HG02938 (cell line): ENCODE measurements around the gene WDR53.
"Not testable (repeated sequence)": the region's sequence is repeated elsewhere in the genome, so short reads cannot be mapped to it uniquely, and the experiment has no call there.

Experiments used
- ATAC-seq: cut with Tn5 transposase; IDR thresholded peaks from one replicate; pipeline ENCODE4 v1.9.1; 2021; ENCODE audit warnings: mild to moderate bottlenecking, moderate library complexity; ENCODE audit not compliant: unreplicated experiment

The WDR53 gene

DNA sequence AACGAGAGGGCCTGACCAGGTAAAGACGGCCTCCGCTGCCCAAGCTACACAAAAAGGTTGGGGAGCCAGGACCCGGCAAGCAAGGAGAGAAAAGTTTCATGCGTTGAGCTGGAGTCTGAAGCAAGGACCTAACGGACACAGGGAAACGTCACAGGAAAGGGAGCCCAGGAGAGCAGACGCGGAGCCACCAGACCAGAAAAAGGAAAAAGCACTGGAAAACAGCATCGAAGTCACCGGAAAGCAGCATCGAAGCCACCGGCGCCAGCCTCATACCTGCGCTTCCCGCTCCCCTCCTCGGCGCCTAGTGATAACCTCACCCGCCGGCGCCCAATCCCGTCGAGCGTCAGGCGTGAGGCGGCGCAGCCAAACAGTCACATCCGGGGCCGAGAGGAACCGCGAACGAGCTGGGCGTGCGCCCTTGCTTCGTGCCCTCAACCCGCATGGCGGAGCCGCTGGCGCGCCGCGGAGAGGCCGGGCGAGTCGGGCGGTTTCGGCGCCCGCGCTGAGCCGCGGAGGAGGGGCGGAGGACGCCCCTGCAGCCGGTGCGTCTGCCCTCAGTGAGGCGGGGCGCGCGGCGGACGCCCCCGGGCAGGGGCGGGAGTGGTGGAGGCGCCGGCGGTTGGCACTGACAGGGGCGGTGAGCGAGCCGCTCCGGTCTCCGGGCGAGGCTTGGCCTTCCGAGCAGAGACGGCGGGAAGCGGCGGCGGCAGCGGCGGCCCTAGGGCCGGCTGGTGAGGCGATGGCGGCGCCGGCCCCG, at the start of gene WDR53, which contains the start of gene FBXO45:
WDR53 (minus strand) TSS at position 309 of the 757 bp plus-strand sequence. CDS start 7,079 bp downstream, outside the sequence.
FBXO45 (plus strand) TSS at position 415 of the 757 bp plus-strand sequence; CDS start at position 740, 325 bp downstream.
- peak; percentile 90 for ATAC-seq

DNA sequence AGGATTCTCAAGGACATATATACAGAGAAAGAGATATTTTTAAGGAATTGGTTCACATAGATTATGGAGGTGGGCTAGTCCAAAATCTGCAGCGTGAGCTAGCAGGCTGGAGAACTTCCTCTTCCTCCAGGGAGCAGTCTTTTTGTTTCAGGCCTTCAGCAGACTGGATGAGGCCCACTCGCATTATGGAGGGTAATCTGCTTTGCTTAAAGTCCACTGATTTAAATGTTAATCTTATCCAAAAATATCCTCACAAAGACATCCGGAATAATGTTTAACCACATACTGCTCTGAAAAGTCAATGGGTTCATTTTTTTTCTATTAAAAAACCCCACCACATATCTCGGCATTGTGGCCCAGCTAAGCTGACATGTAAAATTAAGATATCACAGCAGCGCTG, 48.9 kb upstream of the WDR53 start:
- ATAC-seq = no peak

DNA sequence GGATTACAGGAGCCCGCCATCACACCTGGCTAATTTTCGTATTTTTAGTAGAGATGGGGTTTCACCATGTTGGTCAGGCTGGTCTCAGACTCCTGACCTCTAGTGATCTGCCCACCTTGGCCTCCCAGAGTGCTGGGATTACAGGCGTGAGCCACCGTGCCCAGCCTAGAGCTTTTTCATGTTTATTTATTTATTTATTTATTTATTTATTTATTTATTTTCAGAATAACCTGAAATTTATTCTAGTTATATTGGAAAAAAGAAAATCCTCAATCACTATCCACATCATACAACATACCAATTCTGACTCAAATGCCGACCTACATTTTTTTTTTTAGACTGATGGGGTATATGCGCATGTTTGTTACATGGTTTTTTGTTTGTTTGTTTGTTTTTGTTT, 46.9 kb upstream of the WDR53 start:
- ATAC-seq = not testable (repeated sequence)

DNA sequence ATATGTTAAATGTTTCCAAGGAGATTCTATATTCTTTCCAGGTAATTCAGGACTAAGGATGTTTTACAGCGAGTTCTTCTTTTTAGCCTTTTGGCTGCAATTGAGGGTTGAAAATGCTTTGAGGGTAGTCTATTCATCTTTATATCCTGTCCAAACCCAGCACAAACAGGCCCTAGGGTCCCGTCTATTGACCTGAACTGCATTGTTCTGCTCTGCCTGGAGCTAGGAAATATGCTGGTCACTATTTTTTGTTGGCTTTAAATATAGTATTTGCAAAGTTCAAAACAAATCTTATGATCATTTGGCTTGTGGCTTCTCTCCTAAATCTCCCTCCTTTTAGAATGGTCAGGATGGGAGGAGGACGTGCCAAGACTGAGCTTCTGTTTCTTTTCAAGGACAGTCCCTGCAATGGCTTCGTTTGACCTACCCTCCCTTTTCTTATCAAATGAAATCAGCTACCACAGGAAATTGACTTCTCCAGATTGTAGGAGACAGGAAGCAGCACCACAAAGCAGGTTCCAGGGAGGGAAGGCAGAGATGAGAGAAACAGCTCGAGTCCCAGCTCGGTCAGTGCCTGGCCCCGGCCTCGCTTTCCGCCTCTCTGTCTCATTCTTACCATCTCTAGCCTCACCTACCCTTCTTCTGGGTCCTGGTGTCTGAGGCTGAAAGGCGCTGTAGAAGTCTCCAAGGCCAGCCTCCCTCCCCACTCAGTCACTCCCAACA, 43.6 kb upstream of the WDR53 start:
- no peak for ATAC-seq

DNA sequence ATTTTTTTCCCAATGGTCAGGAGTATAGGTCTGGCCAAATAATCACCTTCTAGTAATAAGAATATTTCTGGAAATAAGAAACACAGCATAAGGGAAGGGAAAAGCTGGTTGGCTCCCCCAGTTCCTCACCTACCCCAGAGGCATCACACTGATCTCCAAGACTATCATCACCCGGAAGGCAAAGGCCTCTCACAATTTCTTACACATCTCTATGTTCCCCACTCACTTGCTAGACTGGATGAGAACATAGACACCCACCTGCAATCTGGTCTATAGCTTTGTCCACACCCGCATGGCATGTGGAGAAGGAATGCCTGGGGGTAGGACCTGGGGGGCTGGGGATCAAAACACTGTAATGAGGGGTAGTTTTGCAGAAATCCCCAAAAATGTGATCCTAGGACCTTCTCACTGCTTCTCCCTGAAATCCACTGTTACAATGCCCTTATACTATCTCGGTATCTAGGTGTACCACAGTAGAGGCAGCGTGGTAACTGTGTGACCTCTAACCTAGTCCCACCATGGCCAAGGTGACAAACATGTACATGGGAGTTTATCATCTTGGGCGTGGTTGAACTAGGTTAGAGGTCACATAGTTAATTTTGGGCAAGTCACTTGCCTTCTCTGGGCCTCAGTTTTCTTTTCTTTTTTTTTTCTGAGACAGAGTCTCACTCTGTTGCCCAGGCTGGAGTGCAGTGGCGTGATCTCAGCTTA, 41.6 kb upstream of the WDR53 start:
- ATAC-seq = no peak

DNA sequence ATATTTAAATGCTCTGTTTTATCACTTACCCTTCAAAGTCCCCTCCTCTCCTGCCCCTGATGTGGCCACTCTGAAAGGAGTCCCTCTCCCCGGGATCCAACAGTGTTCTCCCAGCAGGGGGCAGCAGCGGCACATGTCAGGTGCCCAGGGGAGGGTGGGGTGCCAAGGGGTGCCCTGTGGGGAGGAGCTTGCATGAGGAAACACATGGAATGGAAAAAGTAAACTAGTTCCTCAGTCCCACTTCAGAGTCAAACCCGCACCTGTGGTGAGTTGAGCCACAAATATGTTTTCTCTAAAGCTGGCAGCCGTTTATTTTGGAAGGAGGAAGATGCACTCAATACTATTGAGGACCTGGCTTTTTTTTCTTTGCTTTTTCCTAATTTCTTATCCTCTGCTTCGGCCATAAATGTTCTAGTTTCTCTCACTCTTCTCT, 41.0 kb upstream of the WDR53 start:
- no peak for ATAC-seq

DNA sequence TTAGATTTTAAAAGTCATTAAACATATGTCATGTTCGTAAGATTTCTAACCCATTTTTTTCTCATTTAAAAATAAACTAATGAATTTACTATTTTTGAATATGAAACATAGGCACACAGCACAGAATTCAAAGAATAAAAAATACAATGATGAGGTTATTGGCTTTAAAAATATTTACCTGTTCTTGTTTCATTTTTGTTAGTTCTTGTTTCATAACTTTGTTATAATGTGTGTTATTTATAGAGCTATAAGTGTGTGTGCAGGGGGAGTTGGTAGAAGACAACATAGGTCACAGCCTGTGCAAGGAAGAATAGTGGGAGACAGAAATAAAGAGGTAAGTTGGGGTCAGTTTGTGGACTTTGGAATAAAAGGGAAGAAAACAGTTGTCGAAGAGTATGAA, 40.3 kb upstream of the WDR53 start:
- no peak for ATAC-seq

DNA sequence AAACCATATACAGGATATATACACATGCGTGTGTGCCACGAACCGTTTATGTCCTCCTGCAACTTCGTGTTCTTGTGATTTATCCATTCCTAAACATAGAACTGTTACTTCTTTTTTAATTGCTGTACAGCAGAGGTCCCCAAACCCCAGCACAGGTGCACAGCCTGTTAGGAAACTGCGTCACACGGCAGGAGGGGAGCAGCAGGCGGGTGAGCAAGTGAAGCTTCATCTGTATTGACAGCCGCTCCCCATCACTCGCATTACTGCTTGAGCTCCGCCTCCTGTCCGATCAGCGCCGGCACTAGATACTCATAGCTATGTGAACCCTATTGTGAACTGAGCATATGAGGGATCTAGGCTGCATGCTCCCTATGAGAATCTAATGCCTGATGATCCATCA, 36.2 kb upstream of the WDR53 start:
- ATAC-seq = no peak

DNA sequence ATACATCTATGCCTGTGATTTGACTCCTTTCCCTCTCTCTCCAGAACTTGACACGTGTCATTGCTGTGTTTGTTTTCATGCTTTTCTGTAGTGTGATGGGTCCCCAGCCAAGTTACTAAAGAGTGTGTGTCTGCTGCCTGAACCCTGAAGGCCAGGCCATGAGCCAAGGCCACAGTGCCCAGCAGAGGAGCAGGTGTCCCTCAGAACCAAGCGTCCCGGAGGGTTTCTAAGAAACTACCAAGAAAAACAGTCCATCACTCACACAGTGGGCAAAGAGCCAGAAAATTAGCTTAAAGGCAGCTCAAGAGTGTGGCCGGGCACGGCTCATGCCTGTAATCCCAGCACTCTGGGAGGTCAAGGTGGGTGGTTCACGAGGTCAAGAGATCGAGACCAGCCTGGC, 35.3 kb upstream of the WDR53 start:
- no peak for ATAC-seq

DNA sequence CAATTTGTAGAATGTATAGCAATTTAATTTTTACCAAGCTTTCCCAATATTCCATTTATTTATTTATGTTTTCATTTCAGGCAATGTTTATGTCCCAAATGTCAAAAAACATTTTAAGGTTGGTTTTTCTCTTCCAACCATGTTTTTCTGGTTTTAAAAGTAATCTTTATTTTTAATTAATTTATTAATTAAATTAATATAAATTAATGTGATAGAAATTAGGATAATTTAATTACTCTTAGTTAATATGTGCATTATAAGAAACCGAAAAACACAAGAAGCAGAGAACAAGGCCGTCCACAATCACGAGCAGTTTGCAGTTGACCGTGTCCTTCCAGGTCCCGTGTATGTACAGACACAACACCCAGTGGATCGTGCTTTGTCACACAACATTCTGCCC, 34.3 kb upstream of the WDR53 start:
- no peak for ATAC-seq

DNA sequence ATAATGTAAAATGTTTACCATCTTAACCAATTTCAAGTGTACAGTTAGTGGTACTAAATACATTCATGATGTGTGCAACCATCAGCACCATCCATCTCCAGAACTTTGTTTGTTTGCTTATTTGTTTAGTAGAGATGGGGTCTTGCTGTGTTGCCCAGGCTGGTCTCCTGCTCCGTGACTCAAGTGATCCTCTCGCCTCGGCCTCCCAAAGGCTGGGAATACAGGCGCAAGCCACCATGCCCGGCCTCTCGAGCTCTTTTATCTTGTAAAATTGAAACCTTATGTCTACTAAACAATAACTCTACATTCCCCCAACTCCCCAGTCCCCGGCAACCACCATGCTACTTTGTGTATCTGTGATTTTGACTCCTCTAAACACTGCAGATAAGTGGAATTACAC, 32.0 kb upstream of the WDR53 start:
- ATAC-seq = no peak

DNA sequence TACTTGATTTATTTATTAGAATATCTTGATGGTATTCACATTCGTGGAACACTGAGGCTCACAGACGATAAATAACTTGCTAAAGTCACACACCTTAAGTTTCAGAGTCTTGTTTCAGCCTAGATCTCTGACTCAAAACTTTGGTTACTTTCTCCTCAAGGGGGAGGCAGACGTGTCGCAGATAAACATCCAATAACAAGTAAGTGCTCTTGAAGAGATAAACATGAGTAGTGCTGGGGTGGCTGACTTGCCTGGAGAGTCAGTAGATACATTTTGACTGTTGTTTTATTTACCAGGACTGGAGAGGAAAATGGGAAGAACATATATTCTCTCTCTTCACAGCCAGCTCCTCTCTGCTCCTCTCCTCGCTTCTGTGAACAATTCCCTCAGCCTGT, 31.4 kb upstream of the WDR53 start:
- no peak for ATAC-seq

DNA sequence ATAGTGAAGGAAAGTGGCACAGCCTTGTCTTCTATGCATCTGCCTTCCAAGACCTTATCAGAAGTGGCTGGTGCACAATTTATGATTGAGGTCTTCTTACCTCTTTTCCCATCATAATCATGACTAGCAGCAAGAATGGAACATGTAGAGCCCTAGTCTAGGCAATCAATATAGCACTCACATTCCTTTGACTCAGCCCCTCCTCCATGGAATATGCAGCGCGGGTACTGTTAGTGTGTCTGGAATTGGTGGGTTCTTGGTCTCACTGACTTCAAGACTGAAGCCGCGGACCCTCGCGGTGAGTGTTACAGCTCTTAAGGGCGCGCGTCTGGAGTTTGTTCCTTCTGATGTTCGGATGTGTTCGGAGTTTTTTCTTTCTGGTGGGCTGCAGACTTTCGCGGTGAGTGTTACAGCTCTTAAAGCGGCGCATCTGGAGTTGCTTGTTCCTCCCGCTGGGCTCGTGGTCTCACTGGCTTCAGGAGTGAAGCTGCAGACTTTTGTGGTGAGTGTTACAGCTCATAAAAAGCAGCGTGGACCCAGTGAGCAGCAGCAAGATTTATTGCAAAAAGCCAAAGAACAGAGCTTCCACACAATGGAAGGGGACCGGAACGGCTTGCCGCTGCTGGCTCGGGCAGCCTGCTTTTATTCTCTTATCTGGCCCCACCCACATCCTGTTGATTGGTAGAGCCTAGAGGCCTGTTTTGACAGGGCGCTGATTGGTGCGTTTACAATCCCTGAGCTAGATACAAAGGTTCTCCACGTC, 29.8 kb upstream of the WDR53 start:
- ATAC-seq = not testable (repeated sequence)

DNA sequence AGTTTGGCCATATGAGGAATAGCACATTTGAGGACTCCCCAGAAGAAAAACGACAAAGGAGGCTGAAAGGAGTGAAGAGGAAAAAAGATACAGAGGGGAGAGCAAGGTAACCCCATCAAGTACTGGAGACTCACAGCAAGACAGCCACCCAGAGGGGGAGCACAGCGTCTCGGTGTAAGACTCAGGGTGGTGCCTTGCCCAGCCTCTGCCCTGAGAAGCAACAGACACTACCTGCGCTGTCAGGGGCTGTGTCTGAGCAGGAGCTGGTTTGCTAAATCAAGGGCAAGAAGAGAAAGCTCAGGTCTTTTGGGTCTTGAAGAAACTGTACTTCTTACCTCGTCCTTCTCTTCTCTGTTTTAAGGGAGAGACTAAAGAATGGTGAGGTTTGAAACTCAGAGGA, 28.0 kb upstream of the WDR53 start:
- no peak for ATAC-seq

DNA sequence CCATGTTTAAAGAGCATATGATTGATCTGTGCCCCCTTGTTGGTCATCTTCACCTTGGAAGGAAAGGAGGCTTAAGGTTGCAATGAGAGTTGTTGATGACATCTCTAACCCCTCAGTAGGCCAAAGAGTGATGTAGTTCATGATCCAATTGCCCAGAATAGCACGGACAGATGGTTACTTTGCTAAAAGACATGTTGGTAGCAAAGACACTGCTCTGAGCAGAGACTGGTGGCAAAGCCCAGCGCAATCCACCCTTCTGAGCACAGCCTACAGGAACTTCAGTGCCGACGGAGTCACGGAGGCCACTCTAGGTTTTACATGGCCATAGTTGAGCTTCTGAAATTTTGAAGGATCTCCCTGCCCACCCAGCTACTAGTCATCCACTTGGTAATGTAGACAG, 21.9 kb upstream of the WDR53 start:
- no peak for ATAC-seq

DNA sequence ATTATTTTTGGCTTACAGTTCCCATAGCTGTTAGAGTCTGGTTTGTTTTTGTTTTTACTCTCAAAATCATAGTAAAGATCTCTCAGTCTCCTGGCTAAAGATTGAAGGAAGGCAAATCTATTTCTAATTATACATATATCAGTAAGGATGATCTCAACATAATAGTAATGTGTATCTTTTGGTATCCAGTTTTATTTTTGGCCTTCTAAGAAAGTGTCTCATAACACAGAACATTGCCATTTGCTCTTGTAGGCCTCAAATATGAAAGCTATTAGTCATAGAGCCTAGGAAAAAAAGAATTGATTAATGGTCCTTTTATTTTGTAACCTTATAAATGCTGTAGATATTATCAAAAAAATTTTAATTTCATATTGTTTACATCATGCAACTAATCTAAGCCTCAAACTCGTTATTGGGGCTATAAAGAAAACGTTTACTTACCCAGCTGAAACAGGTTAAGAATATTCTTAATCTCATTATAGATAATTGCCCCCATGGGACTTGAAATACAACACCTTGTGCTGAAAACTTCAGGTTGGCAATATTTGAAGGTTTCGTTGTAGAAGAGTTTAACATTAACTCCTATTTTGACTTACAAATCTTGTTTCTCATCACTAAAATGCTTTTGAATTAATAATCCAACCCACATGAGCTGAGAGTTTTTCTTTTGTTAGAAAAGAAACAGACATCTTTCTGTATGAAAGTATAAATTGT, 16.8 kb upstream of the WDR53 start:
- no peak for ATAC-seq

DNA sequence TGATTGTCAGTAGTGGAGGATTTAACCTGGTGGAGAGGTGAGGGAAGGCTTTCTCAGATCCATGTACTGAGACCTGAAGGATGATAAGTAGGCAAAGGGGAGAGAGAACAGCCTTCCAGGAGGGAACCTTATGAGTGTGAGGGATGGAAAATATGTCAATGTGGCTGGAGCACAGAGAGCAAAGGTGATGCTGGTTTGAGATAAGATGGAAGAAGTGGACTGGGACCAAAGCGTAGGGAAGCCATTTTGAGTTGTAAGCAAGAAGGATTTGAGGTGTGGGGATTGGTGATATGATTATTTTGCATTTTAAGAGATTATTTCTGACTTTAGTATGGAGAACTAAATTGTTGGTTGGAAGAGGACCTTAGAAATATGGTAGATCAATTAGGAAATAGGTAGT, 4.0 kb upstream of the WDR53 start:
- ATAC-seq = no peak

DNA sequence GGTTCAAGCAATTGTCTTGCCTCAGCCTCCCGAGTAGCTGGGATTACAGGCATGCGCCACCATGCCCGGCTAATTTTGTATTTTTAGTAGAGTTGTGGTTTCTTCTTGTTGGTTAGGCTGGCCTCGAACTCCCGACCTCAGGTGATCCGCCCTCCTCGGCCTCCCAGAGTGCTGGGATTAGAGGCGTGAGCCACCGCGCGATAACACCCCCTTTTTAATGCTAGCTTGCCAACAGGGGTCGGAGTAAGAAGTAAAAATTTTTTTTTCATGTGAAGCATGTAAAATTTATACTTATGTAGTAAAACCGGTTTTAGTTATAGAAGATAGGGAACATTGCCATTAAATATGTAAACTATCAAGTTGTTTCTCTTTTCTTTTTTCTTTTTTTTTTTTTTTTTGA, 2.0 kb upstream of the WDR53 start:
- not testable (repeated sequence) for ATAC-seq

DNA sequence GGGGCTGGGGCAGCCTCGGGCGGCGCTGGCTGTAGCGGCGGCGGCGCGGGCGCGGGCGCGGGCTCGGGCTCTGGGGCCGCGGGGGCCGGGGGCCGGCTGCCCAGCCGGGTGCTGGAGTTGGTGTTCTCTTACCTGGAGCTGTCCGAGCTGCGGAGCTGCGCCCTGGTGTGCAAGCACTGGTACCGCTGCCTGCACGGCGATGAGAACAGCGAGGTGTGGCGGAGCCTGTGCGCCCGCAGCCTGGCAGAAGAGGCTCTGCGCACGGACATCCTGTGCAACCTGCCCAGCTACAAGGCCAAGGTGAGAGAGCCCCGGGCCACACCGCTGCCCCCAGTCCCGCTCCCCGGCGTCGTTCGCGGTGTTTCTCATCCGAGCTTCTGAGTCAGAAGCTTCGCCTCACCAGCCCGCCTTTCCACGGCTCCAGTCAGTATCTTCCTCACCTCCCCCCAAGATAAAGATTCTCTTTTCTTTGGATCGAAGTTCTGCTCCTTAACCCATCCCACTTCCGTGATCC, 706 bp upstream of the WDR53 start:
- peak; percentile 44 for ATAC-seq

DNA sequence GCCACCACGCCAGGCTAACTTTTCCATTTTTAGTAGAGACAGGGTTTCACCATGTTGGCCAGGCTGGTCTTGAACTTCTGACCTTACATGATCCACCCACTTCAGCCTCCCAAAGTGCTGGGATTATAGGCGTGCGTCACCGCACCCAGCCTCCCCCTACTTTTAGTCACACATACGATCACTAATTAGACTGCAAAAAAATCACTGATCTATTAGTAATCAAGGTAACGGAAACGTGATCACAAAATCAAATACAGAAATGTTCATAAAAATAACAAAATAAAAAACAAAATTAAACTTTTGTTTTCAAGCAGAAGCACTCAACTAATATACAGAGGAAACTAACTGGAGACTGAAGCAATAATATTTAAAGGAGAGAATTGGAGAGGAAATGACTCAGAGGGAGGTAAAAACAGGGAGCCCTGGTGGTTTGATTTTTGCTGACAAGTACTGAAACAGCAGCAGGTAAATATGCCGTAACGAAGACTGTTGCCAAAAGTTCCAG, 4.6 kb downstream of the WDR53 start:
- no peak for ATAC-seq
